ENCODE measurements around the gene CALML3. TPM values are rescaled to one million over a fixed set of nuclear protein-coding genes. Genes with fewer than 3 reads are reported as not detected.
A peak's percentile ranks its signal among the peaks of the same experiment; 100 is the strongest.

CALML3 gene
- total RNA-seq, 2 experiments from 2014 or later, result not detected

GRCh38 chr10:5560817-5561703 lies 36.3 kb downstream of the CALML3 start:
- peaks cover 11% of the 10 kb centered on the region for H3K4me1 Mint-ChIP-seq
- H3K4me3 Mint-ChIP-seq, result no peak overlapping the region
- peaks cover 4% of the 10 kb centered on the region for H3K27me3 Mint-ChIP-seq
- ATAC-seq (ENCODE audit: low read depth) (no peak), DNase-seq (peak; percentile 23)
- H3K27ac Mint-ChIP-seq, result no peak overlapping the region
- POLR2A ChIA-PET, result no interaction called here
- H3K36me3 Mint-ChIP-seq, result no peaks in the 10 kb centered on the region
- H3K9me3 Mint-ChIP-seq, result no peaks in the 10 kb centered on the region

DNA sequence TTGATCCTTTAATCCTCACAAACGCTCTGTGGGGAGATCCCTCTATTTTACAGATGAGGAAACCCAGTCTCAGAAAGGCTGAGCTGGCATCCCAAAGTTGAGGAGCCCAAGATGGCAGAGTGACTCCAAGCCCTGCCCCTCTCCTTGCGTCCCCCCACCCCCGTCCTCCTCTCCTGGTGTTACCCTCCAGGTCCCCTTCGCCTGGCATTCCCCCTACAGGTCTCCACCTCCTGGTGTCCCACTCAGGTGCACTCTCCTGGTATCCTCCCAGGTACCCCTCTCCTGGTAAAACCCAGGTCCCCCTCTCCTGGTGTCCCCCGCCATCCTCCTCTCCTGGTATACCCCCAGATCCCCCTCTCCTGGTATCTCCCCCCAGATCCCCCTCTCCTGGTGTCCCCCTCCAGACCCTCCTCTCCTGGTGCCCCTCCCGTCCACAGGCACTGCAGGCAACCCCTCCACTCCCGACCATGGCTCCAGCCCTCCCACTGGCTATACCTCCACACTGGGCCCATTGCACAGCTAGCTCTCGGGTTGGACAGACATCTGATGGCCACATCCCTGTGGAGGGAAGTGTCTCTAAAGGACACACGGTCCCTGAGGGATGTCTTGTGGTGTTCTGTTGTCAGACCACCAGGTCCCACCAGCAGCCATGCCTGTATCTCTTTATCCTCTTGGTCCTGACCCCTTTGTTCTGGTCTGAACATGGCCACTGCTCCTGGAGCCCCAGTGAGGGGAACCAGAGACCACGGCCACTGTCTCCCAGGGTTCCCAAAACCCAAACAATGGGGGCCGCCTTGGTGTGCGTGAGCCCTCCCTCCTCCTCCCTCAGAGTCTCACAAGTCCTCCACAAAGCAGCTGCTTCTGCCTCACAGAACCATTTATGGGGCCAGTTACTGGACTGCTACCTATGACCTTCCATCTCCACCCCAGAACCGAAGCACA lies 37.2 kb downstream of the CALML3 start:
- DNase-seq (peak; percentile 20), ATAC-seq (ENCODE audit: low read depth) (no peak)
- POLR2A ChIA-PET, result no interaction called here
- Mint-ChIP-seq H3K9me3 (no peaks in the 10 kb centered on the region), H3K27ac (no peak overlapping the region), H3K27me3 (peaks cover 4% of the 10 kb centered on the region), H3K4me3 (no peak overlapping the region), H3K36me3 (no peaks in the 10 kb centered on the region), H3K4me1 (peaks cover 15% of the 10 kb centered on the region)

GRCh38 chr10:5563321-5563961 lies 38.7 kb downstream of the CALML3 start:
- no peak for ATAC-seq (ENCODE audit: low read depth)
- DNase-seq, result peak; percentile 16
- Mint-ChIP-seq H3K36me3 (no peaks in the 10 kb centered on the region), H3K9me3 (no peaks in the 10 kb centered on the region), H3K27ac (peak overlapping the region; percentile 88), H3K27me3 (peaks cover 4% of the 10 kb centered on the region), H3K4me1 (peaks cover 15% of the 10 kb centered on the region), H3K4me3 (no peak overlapping the region)
- POLR2A ChIA-PET, result no interaction called here

DNA sequence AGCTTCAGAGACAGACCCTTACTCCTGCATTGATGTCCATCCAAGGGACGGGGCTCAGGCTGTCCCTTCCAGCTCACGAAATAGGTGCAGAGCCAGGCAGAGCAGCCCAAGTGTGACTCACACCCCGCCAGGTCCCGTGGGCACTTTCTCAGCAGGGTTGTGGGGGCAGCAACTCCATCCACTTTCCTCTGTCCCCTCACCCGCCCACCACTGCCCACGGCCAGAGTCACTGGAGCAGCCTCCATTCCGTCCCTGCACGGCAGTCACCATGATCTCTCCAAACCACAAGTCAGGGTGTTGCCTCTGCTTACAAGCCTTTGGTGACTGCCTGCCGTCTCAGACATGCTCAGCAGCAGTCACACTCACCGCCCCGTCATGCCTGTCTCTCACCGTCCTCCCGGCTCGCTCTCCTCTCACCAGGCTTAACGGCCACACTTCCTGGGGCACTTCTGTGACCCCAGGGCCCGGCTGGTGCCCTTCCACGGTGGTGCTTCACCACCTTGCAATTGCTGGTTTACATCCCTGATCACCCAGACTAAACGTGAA lies 39.3 kb downstream of the CALML3 start:
- POLR2A ChIA-PET, result no interaction called here
- Mint-ChIP-seq H3K4me1 (peaks cover 18% of the 10 kb centered on the region), H3K27ac (peak overlapping the region; percentile 88), H3K9me3 (peaks cover 3% of the 10 kb centered on the region), H3K36me3 (no peaks in the 10 kb centered on the region), H3K27me3 (peaks cover 7% of the 10 kb centered on the region), H3K4me3 (peak overlapping the region; percentile 76)
- ATAC-seq (ENCODE audit: low read depth), result peak; percentile 72
- peak; percentile 47 for DNase-seq

- H3K4me3 Mint-ChIP-seq, result peak overlapping the region; percentile 76
These were observed 39.9 kb downstream of the CALML3 start for GRCh38 chr10:5564537-5565204.

DNA sequence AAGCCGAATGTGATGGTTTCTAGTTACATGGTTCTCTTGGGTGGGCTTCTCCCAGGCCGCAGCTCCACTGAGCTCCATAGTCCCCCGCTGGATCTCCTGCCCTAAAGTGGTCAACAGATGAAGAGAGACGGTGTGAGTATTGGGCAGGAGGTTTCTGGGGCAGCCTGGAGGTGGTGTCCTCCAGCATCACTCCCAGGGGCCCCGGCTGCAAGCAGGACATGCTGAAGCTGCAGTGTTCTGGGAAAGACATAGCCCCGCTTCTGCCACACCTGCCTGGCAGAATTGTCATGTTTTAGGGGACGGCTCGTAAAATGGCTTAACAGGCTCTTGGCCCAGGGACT lies 40.4 kb downstream of the CALML3 start:
- ATAC-seq (ENCODE audit: low read depth) (no peak), DNase-seq (peak; percentile 22)
- peak overlapping the region; percentile 88 for H3K27ac Mint-ChIP-seq
- no peaks in the 10 kb centered on the region for H3K36me3 Mint-ChIP-seq
- H3K27me3 Mint-ChIP-seq, result peaks cover 6% of the 10 kb centered on the region
- no peak overlapping the region for H3K4me3 Mint-ChIP-seq
- peaks cover 3% of the 10 kb centered on the region for H3K9me3 Mint-ChIP-seq
- POLR2A ChIA-PET, result no interaction called here
- peaks cover 17% of the 10 kb centered on the region for H3K4me1 Mint-ChIP-seq

More at GRCh38 chr10:5564537-5565204, 39.9 kb downstream of the CALML3 start:
- peaks cover 19% of the 10 kb centered on the region for H3K4me1 Mint-ChIP-seq
- POLR2A ChIA-PET, result no interaction called here
- DNase-seq (peak; percentile 30), ATAC-seq (ENCODE audit: low read depth) (peak; percentile 77)
- peaks cover 3% of the 10 kb centered on the region for H3K9me3 Mint-ChIP-seq
- H3K36me3 Mint-ChIP-seq, result no peaks in the 10 kb centered on the region
- peaks cover 6% of the 10 kb centered on the region for H3K27me3 Mint-ChIP-seq
- H3K27ac Mint-ChIP-seq, result peak overlapping the region; percentile 88

GRCh38 chr10:5565671-5566581 lies 41.2 kb downstream of the CALML3 start:
- Mint-ChIP-seq H3K9me3 (peaks cover 3% of the 10 kb centered on the region), H3K36me3 (no peaks in the 10 kb centered on the region), H3K4me3 (no peak overlapping the region), H3K4me1 (peaks cover 17% of the 10 kb centered on the region), H3K27ac (no peak overlapping the region), H3K27me3 (peaks cover 6% of the 10 kb centered on the region)
- POLR2A ChIA-PET, result no interaction called here
- no peak for ATAC-seq (ENCODE audit: low read depth)
- DNase-seq, result peak; percentile 21

DNA sequence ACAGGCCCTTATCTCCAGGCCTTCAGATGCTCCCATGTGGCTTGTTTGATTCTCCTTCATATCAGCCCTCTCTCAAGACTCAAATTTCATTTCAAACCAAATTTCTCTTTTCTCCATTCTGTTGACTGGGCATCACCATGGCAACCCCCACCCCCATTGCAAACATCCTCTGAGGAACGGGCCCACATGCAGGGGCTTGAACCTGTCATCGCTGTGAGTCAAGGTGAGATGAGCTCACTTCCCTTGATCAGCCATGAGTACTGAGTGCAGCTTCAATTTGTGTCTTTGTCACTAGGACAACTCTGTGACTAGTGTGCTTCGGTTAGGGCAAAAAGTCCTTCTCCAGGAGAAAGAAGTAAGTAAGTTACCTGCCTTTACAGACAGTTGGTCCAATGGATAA lies 41.9 kb downstream of the CALML3 start:
- POLR2A ChIA-PET, result no interaction called here
- peaks cover 4% of the 10 kb centered on the region for H3K27me3 Mint-ChIP-seq
- ATAC-seq (ENCODE audit: low read depth) (no peak), DNase-seq (no peak)
- no peak overlapping the region for H3K4me3 Mint-ChIP-seq
- H3K9me3 Mint-ChIP-seq, result peaks cover 3% of the 10 kb centered on the region
- no peak overlapping the region for H3K27ac Mint-ChIP-seq
- no peaks in the 10 kb centered on the region for H3K36me3 Mint-ChIP-seq
- H3K4me1 Mint-ChIP-seq, result peaks cover 17% of the 10 kb centered on the region

GRCh38 chr10:5567477-5567876 lies 42.7 kb downstream of the CALML3 start:
- POLR2A ChIA-PET, result no interaction called here
- Mint-ChIP-seq H3K4me3 (no peak overlapping the region), H3K9me3 (peaks cover 3% of the 10 kb centered on the region), H3K36me3 (no peaks in the 10 kb centered on the region), H3K27ac (no peak overlapping the region), H3K27me3 (peaks cover 4% of the 10 kb centered on the region), H3K4me1 (peaks cover 17% of the 10 kb centered on the region)
- no peak for ATAC-seq (ENCODE audit: low read depth)
- no peak for DNase-seq

- Mint-ChIP-seq H3K9me3 (peaks cover 3% of the 10 kb centered on the region), H3K27ac (peak overlapping the region; percentile 16), H3K36me3 (no peaks in the 10 kb centered on the region), H3K27me3 (peaks cover 4% of the 10 kb centered on the region), H3K4me3 (no peak overlapping the region), H3K4me1 (peaks cover 17% of the 10 kb centered on the region)
- ATAC-seq (ENCODE audit: low read depth), result no peak
- POLR2A ChIA-PET, result no interaction called here
- DNase-seq, result no peak
These were observed 44.2 kb downstream of the CALML3 start for GRCh38 chr10:5568984-5569383.

- ATAC-seq (ENCODE audit: low read depth), result no peak
- Mint-ChIP-seq H3K27ac (no peak overlapping the region), H3K36me3 (no peaks in the 10 kb centered on the region), H3K27me3 (peaks cover 6% of the 10 kb centered on the region), H3K4me3 (no peak overlapping the region), H3K4me1 (peaks cover 11% of the 10 kb centered on the region), H3K9me3 (peaks cover 3% of the 10 kb centered on the region)
- no peak for DNase-seq
- POLR2A ChIA-PET, result no interaction called here
These were observed 44.8 kb downstream of the CALML3 start for GRCh38 chr10:5569568-5569967.

All from activated naive CD8-positive, alpha-beta T cell treated with anti-CD3 and anti-CD28 coated beads, Interleukin-2, amount 10 ng/mL, durations not matched to agents 7 days and 5 days (primary cell).